ENCODE results near the gene SLIRP.
"Not testable (repeated sequence)": the region's sequence is repeated elsewhere in the genome, so short reads cannot be mapped to it uniquely, and the experiment has no call there.

Gene SLIRP

GRCh38 chr14:77707724-77708408, at the start of gene SLIRP, which contains the start of gene ALKBH1:
Gene SLIRP (plus strand): TSS chr14:77708103. CDS start chr14:77708112, 9 bp downstream.
Gene ALKBH1 (minus strand): TSS chr14:77708023. CDS start chr14:77708004, 19 bp downstream.
- DNase-seq: peak; percentile 92 to 95 (median 95)

GRCh38 chr14:77659831-77660230, 48.1 kb upstream of the SLIRP start:
- DNase-seq: peak; percentile 62 to 93 (median 91)

GRCh38 chr14:77660754-77661153, 47.1 kb upstream of the SLIRP start:
- no peak for DNase-seq

- not testable (repeated sequence) for DNase-seq
These were observed 46.3 kb upstream of the SLIRP start for GRCh38 chr14:77661562-77661961.

GRCh38 chr14:77663293-77663692, 44.6 kb upstream of the SLIRP start:
- DNase-seq: no peak

- peak; percentile 8 to 47 (median 46) for DNase-seq
These were observed 40.6 kb upstream of the SLIRP start for GRCh38 chr14:77667331-77667730.

- DNase-seq: no peak
These were observed 34.7 kb upstream of the SLIRP start for GRCh38 chr14:77673193-77673592.

- DNase-seq: no peak
These were observed 33.0 kb upstream of the SLIRP start for GRCh38 chr14:77674931-77675330.

GRCh38 chr14:77681196-77682157, 26.4 kb upstream of the SLIRP start:
- peak in 1 of 3 donors; percentile 9 for DNase-seq

GRCh38 chr14:77682158-77682553, 25.7 kb upstream of the SLIRP start:
- peak in 1 of 3 donors; percentile 5 for DNase-seq

GRCh38 chr14:77691259-77691658, 16.6 kb upstream of the SLIRP start:
- DNase-seq: no peak

- DNase-seq: peak; percentile 43 to 49 (median 46)
These were observed 564 bp upstream of the SLIRP start for GRCh38 chr14:77707355-77707723.

GRCh38 chr14:77708749-77709148, 846 bp downstream of the SLIRP start:
- no peak for DNase-seq

- no peak for DNase-seq
These were observed 1.5 kb downstream of the SLIRP start for GRCh38 chr14:77709412-77709811.

- no peak for DNase-seq
These were observed 2.5 kb downstream of the SLIRP start for GRCh38 chr14:77710364-77710763.

- peak in 2 of 3 donors; percentile 4 to 22 for DNase-seq
These were observed 7.0 kb downstream of the SLIRP start for GRCh38 chr14:77714926-77715325.

GRCh38 chr14:77717608-77718305, 9.9 kb downstream of the SLIRP start:
- no peak for DNase-seq

- no peak for DNase-seq
These were observed 13.5 kb downstream of the SLIRP start for GRCh38 chr14:77721437-77721836.

GRCh38 chr14:77722301-77722700, 14.4 kb downstream of the SLIRP start:
- DNase-seq: no peak

- no peak for DNase-seq
These were observed 23.1 kb downstream of the SLIRP start for GRCh38 chr14:77730976-77731497.

- no peak for DNase-seq
These were observed 30.8 kb downstream of the SLIRP start for GRCh38 chr14:77738559-77739250.

- no peak for DNase-seq
These were observed 33.5 kb downstream of the SLIRP start for GRCh38 chr14:77741438-77741837.
